HepG2 (cell line): ENCODE results near the gene NOL12. TPM values are rescaled to one million over a fixed set of nuclear protein-coding genes. Genes with fewer than 3 reads are reported as not detected.

ENCODE experiments used
- AGO2 ChIP-seq: fragments of 200-400 bp; formaldehyde crosslinking; optimal IDR thresholded peaks from 2 replicates; pipeline ENCODE3; 2017; ENCODE audit warnings: mild to moderate bottlenecking, low read depth, low read length, moderate library complexity
- AKAP8 ChIP-seq: sonication (generic); formaldehyde crosslinking; IDR thresholded peaks from 2 replicates; pipeline ENCODE4 v1.5.1; 2020; ENCODE audit warnings: mild to moderate bottlenecking, missing genetic modification reagents
- CHCHD3 ChIP-seq: sonication (generic); formaldehyde crosslinking; IDR thresholded peaks from 2 replicates; pipeline ENCODE4 v1.8.0; 2022; ENCODE audit warnings: mild to moderate bottlenecking, missing genetic modification reagents, moderate library complexity
- CREBL2 ChIP-seq: sonication (generic); formaldehyde crosslinking; IDR thresholded peaks from 2 replicates; pipeline ENCODE4 v1.8.1; 2023; ENCODE audit warnings: missing genetic modification reagents, mild to moderate bottlenecking, borderline replicate concordance
- FOSL2 ChIP-seq: sonication (generic); formaldehyde crosslinking; IDR thresholded peaks from 2 replicates; pipeline ENCODE4 v1.4.0; 2020; ENCODE audit warnings: missing genetic modification reagents
- FOXK1 ChIP-seq: sonication (generic); formaldehyde crosslinking; IDR thresholded peaks from 2 replicates; pipeline ENCODE4 v1.4.0; 2020; ENCODE audit warnings: low read depth, missing genetic modification reagents, borderline replicate concordance
- NFIC ChIP-seq: IDR thresholded peaks from 2 replicates; pipeline ENCODE4 v1.6.1; 2012; ENCODE audit warnings: mild to moderate bottlenecking, low read length, inconsistent platforms
- POLR2AphosphoS5 ChIP-seq: IDR thresholded peaks from 2 replicates; pipeline ENCODE4 v1.6.1; 2012; ENCODE audit warnings: low read depth, low read length
- SRF ChIP-seq: IDR thresholded peaks from 2 replicates; pipeline ENCODE4 v1.6.1; 2011; ENCODE audit warnings: mild to moderate bottlenecking, low read depth, low read length, moderate library complexity
- TGIF2 ChIP-seq: IDR thresholded peaks from 2 replicates; pipeline ENCODE4 v1.6.1; 2016; ENCODE audit warnings: control low read depth, missing compliant biosample characterization
- ZBTB7A ChIP-seq: sonication (generic); formaldehyde crosslinking; IDR thresholded peaks from 2 replicates; pipeline ENCODE4 v1.8.0; 2022; ENCODE audit warnings: mild to moderate bottlenecking, missing genetic modification reagents
- ZFP37 ChIP-seq: sonication (generic); formaldehyde crosslinking; IDR thresholded peaks from 2 replicates; pipeline ENCODE4 v1.4.0; 2020; ENCODE audit warnings: missing genetic modification reagents, borderline replicate concordance
- ZNF142 ChIP-seq: sonication (generic); formaldehyde crosslinking; IDR thresholded peaks from 2 replicates; pipeline ENCODE4 v1.4.0; 2020; ENCODE audit warnings: missing genetic modification reagents
- ZNF691 ChIP-seq: sonication (generic); formaldehyde crosslinking; IDR thresholded peaks from 2 replicates; pipeline ENCODE4 v1.4.0; 2020; ENCODE audit warnings: missing genetic modification reagents, low read depth, mild to moderate bottlenecking, borderline replicate concordance
- ZNF800 ChIP-seq: sonication (generic); formaldehyde crosslinking; IDR thresholded peaks from 2 replicates; pipeline ENCODE4 v1.4.0; 2020; ENCODE audit warnings: missing genetic modification reagents
- ZUFSP ChIP-seq: sonication (generic); formaldehyde crosslinking; IDR thresholded peaks from 2 replicates; pipeline ENCODE4 v1.9.0; 2021; ENCODE audit warnings: missing genetic modification reagents, mild to moderate bottlenecking, borderline replicate concordance
- polyA plus RNA-seq, 8 experiments: library from polyadenylated mRNA; depleted of rRNA in 3 of 8; stranded (reverse) in 7 of 8; unstranded in 1 of 8; fragments of >200 nt; fragmentation: Illumina TruSeq in 4 of 8; extraction: Trizol in 4 of 8; gene quantifications; 2 replicates each; pipeline versions ENCODE4 v1.2.1 to v1.2.3, GENCODE V29; 2011 to 2016; ENCODE audit warnings: low read depth in 4 of 8, missing spikeins in 1 of 8, mixed read lengths in 1 of 8; ENCODE audit not compliant: insufficient read depth in 1 of 8
- total RNA-seq, 5 experiments: library from RNA; depleted of rRNA; stranded (reverse); fragments of >200 nt; fragmentation: Illumina TruSeq; extraction: Trizol; gene quantifications; 2 replicates each; pipeline ENCODE4 v1.2.3, GENCODE V29; 2016; ENCODE audit warnings: low read depth in 1 of 5

Gene NOL12
- total and polyA plus RNA-seq, 2 of the 13 experiments (the other 11 are each of a cell fraction or from before 2014, with no cell fraction given), result 14.3 to 31.4 TPM

- peak; percentile 82; the same call in 1 of the 2 replicates for TF ChIP-seq TGIF2
- TF ChIP-seq CREBL2, result 0 out of 2 replicates have a peak, but pooled peaks have one; percentile 30
- 0 out of 2 replicates have a peak, but pooled peaks have one; percentile 35 for TF ChIP-seq NFIC
- peak; percentile 66; the same call in 1 of the 2 replicates for TF ChIP-seq ZNF691 (CRISPR knock-in tag)
- TF ChIP-seq AKAP8 (CRISPR knock-in tag), result peak; percentile 84
- peak; percentile 80 for TF ChIP-seq SRF
- no peak for TF ChIP-seq ZUFSP (CRISPR knock-in tag)
- no peak for TF ChIP-seq CHCHD3 (CRISPR knock-in tag)
- peak; percentile 49; the same call in 1 of the 2 replicates for TF ChIP-seq POLR2AphosphoS5
- 0 out of 2 replicates have a peak, but pooled peaks have one; percentile 8 for TF ChIP-seq ZFP37
- TF ChIP-seq ZNF142, result peak; percentile 68; the same call in 1 of the 2 replicates
- peak; percentile 91 for TF ChIP-seq FOXK1
- peak; percentile 72; the same call in 1 of the 2 replicates for TF ChIP-seq ZNF800 (CRISPR knock-in tag)
- TF ChIP-seq AGO2, result no peak
- peak; percentile 66 for TF ChIP-seq FOSL2 (CRISPR knock-in tag)
- peak; percentile 67; the same call in 1 of the 2 replicates for TF ChIP-seq ZBTB7A
Measured at GRCh38 chr22:37686002-37686982, at the start of gene NOL12 (continued).
